ENCODE measurements around the gene LLGL2. TPM values are rescaled to one million over a fixed set of nuclear protein-coding genes. Genes with fewer than 3 reads are reported as not detected.

Gene LLGL2
- total RNA-seq, 4 donors from 2014 or later, result 326 to 1,573 (median 641) TPM

DNA sequence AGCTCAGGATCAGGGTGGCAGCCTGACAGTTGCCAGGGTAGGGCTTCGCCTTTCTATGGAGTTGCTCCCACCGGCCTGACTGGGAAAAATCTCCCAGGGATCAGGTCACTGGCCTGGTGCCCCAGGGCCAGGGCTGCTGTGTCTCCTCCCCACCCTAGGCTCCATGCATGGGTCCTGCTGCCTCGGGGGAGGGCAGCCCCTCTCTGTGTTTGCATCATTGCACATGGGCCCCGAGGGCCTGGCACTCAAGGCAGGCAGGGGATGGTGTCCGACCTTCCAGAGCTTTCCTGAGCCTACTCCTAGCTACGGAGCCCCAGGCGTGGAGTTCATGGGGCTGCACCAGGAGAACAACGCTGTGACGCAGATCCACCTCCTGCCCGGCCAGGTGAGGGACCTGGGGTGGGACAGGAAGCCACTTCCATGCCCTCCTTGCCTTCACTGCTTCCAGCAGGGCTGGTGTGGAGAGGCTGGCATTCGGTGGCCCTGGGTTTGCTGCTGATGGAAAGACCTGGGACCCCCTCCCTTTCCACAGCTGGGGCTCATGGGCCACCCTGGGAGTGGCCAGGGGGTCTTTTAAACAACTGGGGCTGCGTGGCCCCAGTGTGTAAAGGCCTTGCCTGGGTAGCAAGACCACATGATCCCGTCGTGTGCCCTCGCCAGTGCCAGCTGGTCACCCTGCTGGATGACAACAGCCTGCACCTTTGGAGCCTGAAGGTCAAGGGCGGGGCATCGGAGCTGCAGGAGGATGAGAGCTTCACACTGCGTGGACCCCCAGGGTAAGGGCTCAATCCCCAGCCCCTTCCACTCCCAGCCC, 32.6 kb downstream of the LLGL2 start:
- H3K27me3 ChIP-seq, result no peaks in the 10 kb centered on the region
- no peaks in the 10 kb centered on the region for H3K9me3 ChIP-seq
- H3K4me3 ChIP-seq, result no peak overlapping the region
- DNase-seq, result no peak
- TF ChIP-seq CTCF (IDR thresholded peaks at IDR 0.05), result no peak
- TF ChIP-seq POLR2AphosphoS5 (IDR thresholded peaks at IDR 0.05), result no peak
- TF ChIP-seq EP300 (IDR thresholded peaks at IDR 0.05; ENCODE audit: low read depth), result no peak
- TF ChIP-seq POLR2A (IDR thresholded peaks at IDR 0.05), result no peak
- intact Hi-C loops (cut with DNase I; ENCODE audit: low total_unique reads) (no loop called here), in situ Hi-C loops (cut with MboI; ENCODE audit: low pct_ligation_motif_present in 1 of 4, low pct_unique_long_range_greater_than_20kb in 1 of 4, low sequenced_read_pairs in 3 of 4) (no loop called here)
- peaks cover 0 to 36% (median 34%) of the 10 kb centered on the region in 4 donors for H3K4me1 ChIP-seq
- peak overlapping the region; percentile 74 to 80 (median 77) for H3K27ac ChIP-seq
- H3K36me3 ChIP-seq, result peaks cover 0 to 1% (median 0%) of the 10 kb centered on the region in 4 donors
- 60 to 69% methylated on average over 2 to 15 of the region's 18 CpGs for WGBS, 2 donors (ENCODE audit: low coverage in 1 of 2)

GRCh38 chr17:75558666-75559530, 33.4 kb downstream of the LLGL2 start:
- 86% methylated on average over 35 of the region's 38 CpGs; no CpG with 5 or more reads in 1 of the 2 donors for WGBS, 2 donors (ENCODE audit: low coverage in 1 of 2)
- H3K4me3 ChIP-seq, result no peak overlapping the region

DNA sequence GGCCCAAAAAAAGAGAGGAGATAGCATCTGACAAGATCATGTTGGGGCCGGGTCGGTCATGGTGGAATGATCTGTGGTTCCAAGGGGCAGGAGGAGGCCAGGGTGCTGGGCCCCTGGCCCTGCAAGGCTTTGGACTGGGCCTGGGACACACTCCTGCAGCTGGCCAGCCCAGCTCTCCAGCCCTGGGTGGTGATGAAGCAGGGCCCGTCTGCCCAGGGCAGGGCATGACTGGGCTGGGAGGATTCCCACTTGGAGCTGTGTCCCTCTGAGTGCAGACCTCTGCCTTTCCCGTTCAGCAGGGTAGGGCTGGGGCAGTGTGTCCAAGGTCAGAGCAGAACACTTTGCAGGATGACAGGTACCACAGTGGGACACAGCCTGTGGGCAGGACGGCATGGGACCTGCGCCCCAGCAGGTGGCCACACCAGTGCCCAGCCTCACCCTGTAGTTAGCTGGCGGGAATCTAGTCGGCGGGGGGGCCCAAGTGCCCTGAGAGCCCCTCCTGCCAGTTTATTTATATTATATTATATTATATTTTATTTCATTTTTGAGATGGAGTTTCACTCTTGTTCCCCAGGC, 34.5 kb downstream of the LLGL2 start:
- intact Hi-C loops (cut with DNase I; ENCODE audit: low total_unique reads), result no loop called here
- in situ Hi-C loops (cut with MboI; ENCODE audit: low pct_ligation_motif_present in 1 of 4, low pct_unique_long_range_greater_than_20kb in 1 of 4, low sequenced_read_pairs in 3 of 4), result no loop called here
- Histone ChIP-seq H3K27me3 (no peaks in the 10 kb centered on the region), H3K4me1 (peaks cover 0 to 33% (median 31%) of the 10 kb centered on the region in 4 donors), H3K36me3 (peaks cover 0 to 18% (median 0%) of the 10 kb centered on the region in 4 donors), H3K9me3 (no peaks in the 10 kb centered on the region), H3K27ac (no peak overlapping the region), H3K4me3 (no peak overlapping the region)
- 83 to 84% methylated on average over 3 to 9 of the region's 9 CpGs for WGBS, 2 donors (ENCODE audit: low coverage in 1 of 2)
- TF ChIP-seq POLR2A (IDR thresholded peaks at IDR 0.05), result no peak
- TF ChIP-seq CTCF (IDR thresholded peaks at IDR 0.05), result no peak
- TF ChIP-seq EP300 (IDR thresholded peaks at IDR 0.05; ENCODE audit: low read depth), result no peak
- TF ChIP-seq POLR2AphosphoS5 (IDR thresholded peaks at IDR 0.05), result no peak
- DNase-seq, result no peak

More at GRCh38 chr17:75558666-75559530, 33.4 kb downstream of the LLGL2 start:
- peak overlapping the region in 2 of 4 donors; percentile 77 to 80 for H3K27ac ChIP-seq
- H3K27me3 ChIP-seq, result no peaks in the 10 kb centered on the region
- no peaks in the 10 kb centered on the region for H3K9me3 ChIP-seq
- in situ Hi-C loops (cut with MboI; ENCODE audit: low pct_ligation_motif_present in 1 of 4, low pct_unique_long_range_greater_than_20kb in 1 of 4, low sequenced_read_pairs in 3 of 4), result no loop called here
- H3K4me1 ChIP-seq, result peaks cover 0 to 34% (median 32%) of the 10 kb centered on the region in 4 donors
- H3K36me3 ChIP-seq, result peaks cover 0 to 10% (median 0%) of the 10 kb centered on the region in 4 donors
- TF ChIP-seq POLR2AphosphoS5 (IDR thresholded peaks at IDR 0.05) (peak in 1 of 3 donors; percentile 7), CTCF (IDR thresholded peaks at IDR 0.05) (no peak), POLR2A (IDR thresholded peaks at IDR 0.05) (no peak)
- no peak for DNase-seq
- intact Hi-C loops (cut with DNase I; ENCODE audit: low total_unique reads), result no loop called here

Data from transverse colon (tissue), 4 donors.